Measurements from ENCODE around the gene ZNF235.

GRCh38 chr19:44255705-44256411, 49.0 kb downstream of the ZNF235 start:
- no peak for TF ChIP-seq CTCF (IDR thresholded peaks at IDR 0.05; ENCODE audit: low read depth, low read length, missing input control)
- TF ChIP-seq RAD21 (IDR thresholded peaks at IDR 0.05): no peak
- TF ChIP-seq GABPA (IDR thresholded peaks at IDR 0.05 in 1 of 2, conservative IDR thresholded peaks at IDR 0.05 in 1 of 2): no peak
- no peak for TF ChIP-seq REST (IDR thresholded peaks at IDR 0.05)
- no peak for TF ChIP-seq JUND (IDR thresholded peaks at IDR 0.05)
- TF ChIP-seq TAF1 (conservative IDR thresholded peaks at IDR 0.05): no peak
- TF ChIP-seq, protein P1, sequence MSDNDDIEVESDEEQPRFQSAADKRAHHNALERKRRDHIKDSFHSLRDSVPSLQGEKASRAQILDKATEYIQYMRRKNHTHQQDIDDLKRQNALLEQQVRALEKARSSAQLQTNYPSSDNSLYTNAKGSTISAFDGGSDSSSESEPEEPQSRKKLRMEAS (IDR thresholded peaks at IDR 0.05): no peak
